Ovary (tissue), 9 donors: Measurements from ENCODE around the gene CLDN15. TPM values are rescaled to one million over a fixed set of nuclear protein-coding genes. Genes with fewer than 3 reads are reported as not detected.
"Not testable (repeated sequence)": the region's sequence is repeated elsewhere in the genome, so short reads cannot be mapped to it uniquely, and the experiment has no call there.

Source experiments
- DNase-seq, 5 donors: peaks; one replicate each; pipeline ENCODE4 v3.0.0-alpha.2; 2019 to 2020
- H3K27ac ChIP-seq, 2 donors: fragments of 200-600 bp; one replicate each; pipeline versions ENCODE4 v1.5.1 to v1.8.0; 2019 to 2022
- H3K27me3 ChIP-seq: fragments of 200-600 bp; one replicate; pipeline ENCODE4 v1.8.0; 2022
- H3K36me3 ChIP-seq: fragments of 200-600 bp; sonication (generic); one replicate; pipeline ENCODE4 v1.5.1; 2019
- H3K4me1 ChIP-seq: one replicate; pipeline ENCODE4 v1.8.1; 2013; ENCODE audit warnings: mild to moderate bottlenecking, moderate library complexity; ENCODE audit not compliant: insufficient read depth
- H3K4me3 ChIP-seq: fragments of 200-600 bp; sonication (generic); one replicate; pipeline ENCODE4 v1.5.1; 2017
- H3K9me3 ChIP-seq, 2 donors: fragments of 200-600 bp in 1 of 2; sonication (generic) in 1 of 2; one replicate each; pipeline versions ENCODE4 v1.5.1 to v1.8.1; 2013 to 2019; ENCODE audit warnings: mild to moderate bottlenecking in 1 of 2, moderate library complexity in 1 of 2
- EP300 ChIP-seq: sonication (generic); formaldehyde crosslinking; IDR thresholded peaks from one replicate; pipeline ENCODE4 v1.6.1; 2017; ENCODE audit warnings: antibody characterized with exemption
- POLR2A ChIP-seq: fragments of 450-650 bp; IDR thresholded peaks from one replicate; pipeline ENCODE4 v1.6.1; 2017; ENCODE audit warnings: antibody characterized with exemption, mild to moderate bottlenecking, moderate library complexity
- WGBS, 3 donors: extraction: QIAGEN DNeasy Blood & Tissue Kit in 1 of 3; methylation state at CpG; one replicate each; pipeline versions ENCODE4 v1.1.5 to v1.1.7; 2013 to 2017; 5-methylcytosine and 5-hydroxymethylcytosine counted together
- intact Hi-C, 4 donors: fragments of 100-400 bp; cut with DNase I; formaldehyde crosslinking; loops; one replicate each; pipeline versions ENCODE4 v1.11.0 to v1.15.1; 2022 to 2023
- polyA plus RNA-seq, 2 donors: library from polyadenylated mRNA; stranded (reverse); fragments of 200-250 nt in 1 of 2; fragments of 350-450 nt in 1 of 2; fragmentation: Illumina TruSeq in 1 of 2; extraction: RNeasy Lipid Tissue Mini Kit (QIAGEN cat#74804) in 1 of 2; gene quantifications; one replicate each; pipeline ENCODE4 v1.2.3, GENCODE V29; 2013 to 2014
- total RNA-seq, 7 donors: library from RNA; depleted of rRNA in 2 of 7; stranded (reverse); fragments of >200 nt in 2 of 7; fragmentation: NEBNext Ultra II Directional in 3 of 7; extraction: Animal tissue kit (Norgen Biotek cat#: 25700) in 3 of 7; gene quantifications; one replicate each; pipeline versions ENCODE4 v1.1.0 to v1.2.4, GENCODE V29; 2016 to 2023
- TF ChIP-seq, protein P1 (sequence below), 3 donors: fragments of 450-650 bp in 2 of 3; fragments of 200-600 bp in 1 of 3; IDR thresholded peaks; one replicate each; pipeline versions ENCODE4 v1.5.1 to v1.8.0; 2016 to 2022; ENCODE audit warnings: antibody characterized with exemption in 3 of 3, mild to moderate bottlenecking in 1 of 3
- donor health status: DM: no; HTN: no; CAD: no; lungs with moderate emphysema.
- donor health status: DM: no; HTN: no; CAD: no.
- donor health status: Bipolar disorder and iron deficiency.
- donor health status: DM: yes; HTN: yes; CAD: no.
- donor health status: DM: no; HTN: no; CAD: no.
- donor health status: DM: yes; HTN: yes; CAD: no.

CLDN15 gene
- total and polyA plus RNA-seq, 9 donors = 3.6 to 225 (median 11.7) TPM

DNA sequence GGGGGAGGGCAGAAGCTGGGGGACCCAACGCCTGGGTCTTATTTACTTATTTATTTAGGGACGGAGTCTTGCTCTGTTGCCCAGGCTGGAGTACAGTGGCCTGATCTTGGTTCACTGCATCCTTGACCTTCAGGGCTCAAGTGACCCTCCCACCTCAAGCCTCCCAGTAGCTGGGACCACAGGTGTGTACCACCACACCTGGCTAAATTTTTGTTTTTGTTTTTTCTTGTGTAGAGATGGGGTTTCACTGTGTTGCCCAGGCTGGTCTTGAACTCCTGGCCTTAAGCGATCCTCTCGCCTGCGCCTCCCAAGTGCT, 35.0 kb downstream of the CLDN15 start:
- Histone ChIP-seq H3K27ac (no peak overlapping the region), H3K9me3 (no peaks in the 10 kb centered on the region), H3K36me3 (no peaks in the 10 kb centered on the region), H3K4me1 (no peaks in the 10 kb centered on the region), H3K4me3 (no peak overlapping the region), H3K27me3 (peaks cover 4% of the 10 kb centered on the region)
- TF ChIP-seq EP300 (no peak), POLR2A (no peak)
- TF ChIP-seq, protein P1, sequence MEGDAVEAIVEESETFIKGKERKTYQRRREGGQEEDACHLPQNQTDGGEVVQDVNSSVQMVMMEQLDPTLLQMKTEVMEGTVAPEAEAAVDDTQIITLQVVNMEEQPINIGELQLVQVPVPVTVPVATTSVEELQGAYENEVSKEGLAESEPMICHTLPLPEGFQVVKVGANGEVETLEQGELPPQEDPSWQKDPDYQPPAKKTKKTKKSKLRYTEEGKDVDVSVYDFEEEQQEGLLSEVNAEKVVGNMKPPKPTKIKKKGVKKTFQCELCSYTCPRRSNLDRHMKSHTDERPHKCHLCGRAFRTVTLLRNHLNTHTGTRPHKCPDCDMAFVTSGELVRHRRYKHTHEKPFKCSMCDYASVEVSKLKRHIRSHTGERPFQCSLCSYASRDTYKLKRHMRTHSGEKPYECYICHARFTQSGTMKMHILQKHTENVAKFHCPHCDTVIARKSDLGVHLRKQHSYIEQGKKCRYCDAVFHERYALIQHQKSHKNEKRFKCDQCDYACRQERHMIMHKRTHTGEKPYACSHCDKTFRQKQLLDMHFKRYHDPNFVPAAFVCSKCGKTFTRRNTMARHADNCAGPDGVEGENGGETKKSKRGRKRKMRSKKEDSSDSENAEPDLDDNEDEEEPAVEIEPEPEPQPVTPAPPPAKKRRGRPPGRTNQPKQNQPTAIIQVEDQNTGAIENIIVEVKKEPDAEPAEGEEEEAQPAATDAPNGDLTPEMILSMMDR (IDR thresholded peaks at IDR 0.05) = no peak
- intact Hi-C loops = no loop called here
- WGBS, 3 donors = 78 to 82% (median 79%) methylated on average over 5 of the region's 5 CpGs
- DNase-seq = no peak

DNA sequence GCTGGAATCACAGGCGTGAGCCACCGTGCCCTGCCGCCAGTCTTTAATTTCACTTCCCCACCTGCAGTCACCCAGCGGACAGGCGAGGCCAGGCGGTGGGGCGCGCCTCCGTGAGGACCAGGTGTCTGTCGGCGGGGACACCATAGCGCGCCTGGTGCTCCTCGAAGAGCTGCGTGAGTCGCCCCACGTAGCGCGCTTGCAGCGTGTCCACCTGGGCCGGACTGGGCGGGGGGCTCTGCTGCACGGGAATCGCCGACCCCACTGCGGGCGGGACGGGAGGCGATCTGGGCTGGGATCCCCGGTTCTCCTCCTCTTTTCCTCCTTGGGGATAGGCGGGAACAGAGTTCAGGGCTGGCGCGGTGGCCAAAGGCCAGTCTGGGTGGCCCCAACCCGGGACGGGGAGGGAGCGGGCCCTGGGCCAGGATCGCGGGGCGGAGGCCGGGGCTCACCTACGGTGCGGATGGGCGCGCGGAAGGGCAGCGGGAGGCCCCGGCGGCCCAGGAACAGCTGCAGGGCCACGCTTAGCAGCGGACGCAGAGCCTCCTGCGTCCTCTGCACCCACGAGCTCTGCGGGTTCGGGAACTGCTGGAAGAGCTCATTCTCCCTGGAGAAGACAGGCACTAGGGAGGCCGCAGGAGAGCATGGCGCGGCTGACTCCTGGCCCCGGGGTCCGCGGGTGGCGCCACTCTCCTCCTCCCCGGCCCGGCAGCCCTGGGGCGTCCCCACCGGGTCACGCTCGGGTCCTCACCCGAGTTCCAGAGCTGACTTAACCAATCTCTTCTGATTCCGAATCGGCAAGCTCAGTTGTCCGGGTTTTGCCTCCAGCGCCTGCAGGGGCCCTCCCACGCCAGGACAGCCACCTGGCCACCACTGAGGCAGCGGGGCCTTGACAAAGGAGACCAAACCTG, 35.7 kb downstream of the CLDN15 start:
- Histone ChIP-seq H3K27me3 (peaks cover 4% of the 10 kb centered on the region), H3K27ac (no peak overlapping the region), H3K4me1 (no peaks in the 10 kb centered on the region), H3K9me3 (no peaks in the 10 kb centered on the region), H3K4me3 (no peak overlapping the region), H3K36me3 (no peaks in the 10 kb centered on the region)
- WGBS, 3 donors = 6% methylated on average over 63 to 75 of the region's 75 CpGs
- TF ChIP-seq EP300 = no peak
- TF ChIP-seq, protein P1 (IDR thresholded peaks at IDR 0.05) = no peak
- TF ChIP-seq POLR2A = no peak
- DNase-seq = no peak
- intact Hi-C loops = no loop called here

DNA sequence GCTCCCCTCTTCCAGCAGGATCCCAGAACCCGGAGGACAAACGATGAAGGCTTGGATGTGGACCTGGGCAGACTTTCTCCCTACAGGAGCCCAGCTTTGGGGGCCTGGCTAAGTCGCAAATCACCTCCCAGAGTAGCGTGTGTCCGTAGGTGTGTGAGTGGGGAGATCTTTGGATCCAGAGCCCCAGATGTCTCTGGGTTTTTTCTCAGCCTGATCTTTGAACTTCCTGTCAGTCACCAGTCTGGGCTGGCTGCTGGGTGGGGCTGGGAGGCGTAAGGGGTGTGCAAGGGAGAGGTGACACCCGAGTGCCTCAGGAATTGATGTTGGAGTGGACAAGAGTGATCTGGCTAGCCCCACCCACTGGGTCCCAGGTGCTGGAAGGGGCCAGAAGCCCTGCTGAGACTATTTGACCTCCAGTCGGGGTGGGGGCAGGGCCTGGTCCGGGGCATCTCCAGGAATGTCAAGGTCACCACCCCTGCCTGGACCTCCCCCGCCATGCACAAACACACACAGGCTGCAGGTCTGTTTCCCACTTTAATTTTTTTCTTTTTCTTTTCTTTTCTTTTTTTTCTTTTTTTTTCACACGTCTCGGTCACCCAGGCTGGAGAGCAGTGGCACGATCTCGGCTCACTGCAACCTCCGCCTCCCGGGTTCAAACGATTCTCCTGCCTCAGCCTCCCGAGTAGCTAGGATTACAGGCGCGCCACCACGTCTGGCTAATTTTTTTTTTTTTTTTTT, 36.6 kb downstream of the CLDN15 start, which contains the start of gene MOGAT3:
Gene MOGAT3, minus strand, starts transcription at position 175 of the 738 bp plus-strand sequence. CDS start 182 bp downstream, outside the sequence.
- Histone ChIP-seq H3K27ac (no peak within 1 kb of the TSS), H3K36me3 (no peaks in the 10 kb centered on the region), H3K27me3 (peaks cover 4% of the 10 kb centered on the region), H3K9me3 (no peaks in the 10 kb centered on the region), H3K4me3 (no peak within 1 kb of the TSS), H3K4me1 (no peaks in the 10 kb centered on the region)
- no peak for TF ChIP-seq EP300
- TF ChIP-seq POLR2A = no peak
- TF ChIP-seq, protein P1 (IDR thresholded peaks at IDR 0.05) = no peak
- 31 to 41% (median 32%) methylated on average over 21 of the region's 21 CpGs for WGBS, 3 donors
- intact Hi-C loops = no loop called here
- DNase-seq = no peak

DNA sequence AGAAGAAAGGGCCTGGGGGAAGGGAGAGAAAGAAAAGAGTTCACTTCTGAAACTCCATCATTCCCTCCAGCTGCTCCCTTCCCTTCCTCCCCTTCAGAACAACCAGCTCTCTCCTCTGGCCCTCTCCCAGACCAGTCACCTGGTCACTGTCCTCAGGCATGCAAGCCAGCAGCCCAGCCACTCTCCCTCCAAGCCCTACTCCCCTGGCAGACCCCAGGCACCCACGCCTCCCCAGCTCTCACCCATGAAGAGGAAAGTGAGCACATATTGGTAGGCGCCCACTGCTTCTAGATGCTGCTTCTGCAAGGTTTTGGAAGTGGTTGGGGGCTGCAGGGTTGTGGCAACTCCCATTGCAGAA, 37.1 kb downstream of the CLDN15 start:
- Histone ChIP-seq H3K9me3 (no peaks in the 10 kb centered on the region), H3K4me3 (no peak overlapping the region), H3K27me3 (peaks cover 4% of the 10 kb centered on the region), H3K36me3 (no peaks in the 10 kb centered on the region), H3K27ac (no peak overlapping the region), H3K4me1 (no peaks in the 10 kb centered on the region)
- DNase-seq = no peak
- WGBS, 3 donors = 55 to 92% (median 88%) methylated on average over 2 of the region's 2 CpGs
- TF ChIP-seq, protein P1 (IDR thresholded peaks at IDR 0.05) = no peak
- no peak for TF ChIP-seq EP300
- TF ChIP-seq POLR2A = no peak
- intact Hi-C loops = no loop called here

DNA sequence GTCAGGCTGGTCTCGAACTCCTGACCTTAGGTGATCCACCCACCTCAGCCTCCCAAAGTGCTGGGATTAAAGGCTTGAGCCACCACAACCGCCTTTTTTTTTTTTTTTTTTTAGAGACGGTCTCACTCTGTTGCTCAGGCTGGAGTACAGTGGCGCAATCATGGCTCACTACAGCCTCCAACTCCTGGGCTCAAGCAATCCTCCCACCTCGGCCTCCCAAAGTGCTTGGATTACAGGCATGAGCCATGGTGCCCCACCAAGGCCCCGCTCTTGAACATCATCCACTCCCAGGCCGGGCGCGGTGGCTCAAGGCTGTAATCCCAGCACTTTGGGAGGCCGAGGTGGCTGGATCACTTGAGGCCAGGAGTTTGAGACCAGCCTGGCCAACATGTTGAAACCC, 38.1 kb downstream of the CLDN15 start:
- intact Hi-C loops, H3K27me3 ChIP-seq: not testable (repeated sequence)
- 87 to 93% (median 92%) methylated on average over 10 of the region's 10 CpGs for WGBS, 3 donors

More for the DNA sequence above, 38.1 kb downstream of the CLDN15 start:
- DNase-seq, H3K4me3 ChIP-seq, H3K4me1 ChIP-seq, H3K27ac ChIP-seq, H3K9me3 ChIP-seq, H3K36me3 ChIP-seq: not testable (repeated sequence)
